Breast epithelium (tissue), 3 donors: ENCODE results near the gene UBL7.

Experiments
- CTCF ChIP-seq, 3 donors: fragments of 450-650 bp; IDR thresholded peaks; one replicate each; pipeline ENCODE4 v1.5.1; 2016 to 2017; ENCODE audit warnings: antibody characterized with exemption in 3 of 3, mild to moderate bottlenecking in 3 of 3, moderate library complexity in 3 of 3
- POLR2A ChIP-seq: fragments of 450-650 bp; IDR thresholded peaks from one replicate; pipeline ENCODE4 v1.6.1; 2016; ENCODE audit warnings: antibody characterized with exemption, mild to moderate bottlenecking, moderate library complexity

GRCh38 chr15:74458473-74458872 is 2.5 kb downstream of the UBL7 start:
- TF ChIP-seq CTCF (IDR thresholded peaks at IDR 0.05), result no peak
- TF ChIP-seq POLR2A, result no peak
